ENCODE measurements around the gene RPA1.
"Not testable (repeated sequence)": the region's sequence is repeated elsewhere in the genome, so short reads cannot be mapped to it uniquely, and the experiment has no call there.

RPA1 gene

DNA sequence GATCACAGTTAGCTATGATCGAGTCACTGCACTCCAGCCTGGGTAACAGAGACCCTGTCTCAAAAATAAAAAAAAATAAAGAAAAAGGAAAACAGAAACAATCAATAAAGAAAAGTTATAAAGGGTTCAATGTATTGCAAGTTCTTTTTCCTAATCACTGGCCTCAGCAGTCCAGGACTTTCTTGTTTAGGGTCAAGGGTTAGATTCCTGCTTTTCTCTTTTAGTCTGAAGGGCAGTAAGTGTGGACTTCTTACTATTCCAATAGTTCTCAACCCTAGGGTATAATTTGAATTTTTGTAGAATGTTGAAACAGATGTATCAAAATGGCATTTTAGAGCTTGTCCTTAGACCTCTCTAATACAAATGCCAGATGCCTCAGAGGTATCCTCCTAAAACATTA, 27.4 kb upstream of the RPA1 start:
- TF ChIP-seq, protein P1, sequence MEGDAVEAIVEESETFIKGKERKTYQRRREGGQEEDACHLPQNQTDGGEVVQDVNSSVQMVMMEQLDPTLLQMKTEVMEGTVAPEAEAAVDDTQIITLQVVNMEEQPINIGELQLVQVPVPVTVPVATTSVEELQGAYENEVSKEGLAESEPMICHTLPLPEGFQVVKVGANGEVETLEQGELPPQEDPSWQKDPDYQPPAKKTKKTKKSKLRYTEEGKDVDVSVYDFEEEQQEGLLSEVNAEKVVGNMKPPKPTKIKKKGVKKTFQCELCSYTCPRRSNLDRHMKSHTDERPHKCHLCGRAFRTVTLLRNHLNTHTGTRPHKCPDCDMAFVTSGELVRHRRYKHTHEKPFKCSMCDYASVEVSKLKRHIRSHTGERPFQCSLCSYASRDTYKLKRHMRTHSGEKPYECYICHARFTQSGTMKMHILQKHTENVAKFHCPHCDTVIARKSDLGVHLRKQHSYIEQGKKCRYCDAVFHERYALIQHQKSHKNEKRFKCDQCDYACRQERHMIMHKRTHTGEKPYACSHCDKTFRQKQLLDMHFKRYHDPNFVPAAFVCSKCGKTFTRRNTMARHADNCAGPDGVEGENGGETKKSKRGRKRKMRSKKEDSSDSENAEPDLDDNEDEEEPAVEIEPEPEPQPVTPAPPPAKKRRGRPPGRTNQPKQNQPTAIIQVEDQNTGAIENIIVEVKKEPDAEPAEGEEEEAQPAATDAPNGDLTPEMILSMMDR (IDR thresholded peaks at IDR 0.05; ENCODE audit: extremely low read depth, missing control alignments) = no peak
- no peak for DNase-seq (ENCODE audit: low spot score)

GRCh38 chr17:1803280-1803679, 26.5 kb upstream of the RPA1 start:
- TF ChIP-seq, protein P1 (IDR thresholded peaks at IDR 0.05; ENCODE audit: extremely low read depth, missing control alignments) = no peak
- DNase-seq (ENCODE audit: low spot score) = no peak

DNA sequence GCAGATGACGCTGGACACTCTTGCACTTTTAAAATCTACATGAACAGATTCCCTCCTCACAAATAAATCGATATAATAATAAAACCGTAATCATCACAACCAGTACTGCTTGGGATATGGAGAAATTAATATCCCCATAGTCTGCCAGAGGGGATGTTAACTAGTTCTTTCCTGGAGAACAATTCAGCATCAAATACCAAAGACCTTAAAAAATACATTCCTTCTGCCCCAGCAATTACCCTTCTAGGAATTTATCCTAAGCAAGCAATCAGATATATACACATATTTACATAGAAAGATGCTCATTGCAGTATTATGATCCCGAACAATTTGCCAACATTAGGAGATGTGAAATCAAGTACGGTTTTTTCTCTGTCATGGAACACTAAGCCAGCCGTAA, 21.9 kb upstream of the RPA1 start:
- no peak for DNase-seq (ENCODE audit: low spot score)
- TF ChIP-seq, protein P1 (IDR thresholded peaks at IDR 0.05; ENCODE audit: extremely low read depth, missing control alignments) = no peak

- no peak for DNase-seq (ENCODE audit: low spot score)
- TF ChIP-seq, protein P1 (IDR thresholded peaks at IDR 0.05; ENCODE audit: extremely low read depth, missing control alignments) = no peak
These were observed 21.2 kb upstream of the RPA1 start for GRCh38 chr17:1808644-1809043.

DNA sequence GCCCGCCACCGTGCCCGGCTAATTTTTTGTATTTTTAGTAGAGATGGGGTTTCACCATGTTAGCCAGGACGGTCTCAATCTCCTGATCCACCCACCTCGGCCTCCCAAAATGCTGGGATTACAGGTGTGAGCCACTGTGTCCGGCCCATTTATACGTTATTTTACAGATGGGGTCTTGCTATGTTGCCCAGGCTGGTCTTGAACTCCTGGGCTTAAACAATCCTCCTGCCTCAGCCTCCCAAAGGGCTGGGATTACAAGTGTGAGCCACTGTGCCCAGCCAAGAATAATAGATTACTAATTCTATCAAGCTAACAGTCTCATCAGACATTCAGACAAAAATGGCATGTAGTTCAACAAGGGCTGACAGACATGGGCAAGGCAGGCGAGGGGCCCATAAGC, 20.0 kb upstream of the RPA1 start:
- not testable (repeated sequence) for DNase-seq (ENCODE audit: low spot score)

DNA sequence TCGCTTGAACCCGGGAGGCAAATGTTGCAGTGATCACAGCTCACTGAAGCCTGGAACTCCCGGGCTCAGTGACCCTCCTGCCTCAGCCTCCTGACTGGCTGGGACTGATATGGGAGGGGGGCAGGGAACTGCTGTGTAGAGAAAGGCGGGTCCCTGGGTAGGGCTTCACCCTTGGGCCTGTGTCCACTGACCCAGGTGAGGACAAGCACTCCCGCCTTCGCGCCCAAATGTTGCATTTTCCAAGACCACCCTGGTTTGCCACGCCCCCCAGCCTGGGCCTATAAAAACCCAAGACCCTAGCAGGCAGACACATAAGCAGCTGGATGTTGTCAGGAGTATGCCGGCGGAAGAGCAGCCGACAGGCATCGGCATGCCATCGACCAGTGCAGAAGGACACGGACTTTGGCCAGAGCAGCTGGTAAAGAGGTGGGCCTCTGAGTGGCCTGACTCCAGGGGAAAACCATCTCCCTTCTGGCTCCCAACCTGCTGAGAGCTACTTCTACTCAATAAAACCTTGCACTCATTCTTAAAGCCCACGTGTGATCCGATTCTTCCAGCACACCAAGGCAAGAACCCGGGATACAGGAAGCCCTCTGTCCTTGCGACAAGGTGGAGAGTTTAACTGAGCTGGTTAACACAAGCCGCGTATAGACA, 19.2 kb upstream of the RPA1 start:
- DNase-seq (ENCODE audit: low spot score) = no peak
- TF ChIP-seq, protein P1 (IDR thresholded peaks at IDR 0.05; ENCODE audit: extremely low read depth, missing control alignments) = no peak

DNA sequence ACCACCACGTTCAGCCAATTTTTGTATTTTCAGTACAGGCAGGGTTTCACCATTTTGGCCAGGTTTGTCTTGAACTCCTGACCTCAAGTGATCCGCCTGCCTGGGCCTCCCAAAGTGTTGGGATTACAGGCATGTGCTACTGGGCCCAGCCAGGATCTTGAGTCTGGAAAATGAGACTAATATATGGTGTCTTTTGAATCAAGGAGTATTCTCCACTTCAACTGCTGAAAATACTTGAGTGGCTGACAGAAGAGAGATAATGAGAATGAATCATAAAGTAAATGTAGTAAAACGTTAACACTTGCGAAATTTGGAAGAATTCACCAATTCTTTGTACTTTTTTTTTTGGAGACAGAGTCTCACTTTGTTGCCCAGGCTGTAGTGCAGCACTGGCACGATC, 16.7 kb upstream of the RPA1 start:
- DNase-seq (ENCODE audit: low spot score) = no peak
- TF ChIP-seq, protein P1 (IDR thresholded peaks at IDR 0.05; ENCODE audit: extremely low read depth, missing control alignments) = no peak

- TF ChIP-seq, protein P1 (IDR thresholded peaks at IDR 0.05; ENCODE audit: extremely low read depth, missing control alignments) = no peak
- peak; percentile 30 for DNase-seq (ENCODE audit: low spot score)
These were observed 9.1 kb upstream of the RPA1 start for GRCh38 chr17:1820528-1821252.

Data from GM20000 (cell line).